Stimulated activated CD4-positive, alpha-beta T cell treated with anti-CD3 and anti-CD28 coated beads, Interleukin-15, amount 100 ng/mL, for 24 hours (primary cell): ENCODE data around the gene COTL1.

Source experiments
- DNase-seq: peaks from one replicate; pipeline ENCODE4 v3.0.0-alpha.2; 2020

Gene COTL1, protein sequence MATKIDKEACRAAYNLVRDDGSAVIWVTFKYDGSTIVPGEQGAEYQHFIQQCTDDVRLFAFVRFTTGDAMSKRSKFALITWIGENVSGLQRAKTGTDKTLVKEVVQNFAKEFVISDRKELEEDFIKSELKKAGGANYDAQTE

DNA sequence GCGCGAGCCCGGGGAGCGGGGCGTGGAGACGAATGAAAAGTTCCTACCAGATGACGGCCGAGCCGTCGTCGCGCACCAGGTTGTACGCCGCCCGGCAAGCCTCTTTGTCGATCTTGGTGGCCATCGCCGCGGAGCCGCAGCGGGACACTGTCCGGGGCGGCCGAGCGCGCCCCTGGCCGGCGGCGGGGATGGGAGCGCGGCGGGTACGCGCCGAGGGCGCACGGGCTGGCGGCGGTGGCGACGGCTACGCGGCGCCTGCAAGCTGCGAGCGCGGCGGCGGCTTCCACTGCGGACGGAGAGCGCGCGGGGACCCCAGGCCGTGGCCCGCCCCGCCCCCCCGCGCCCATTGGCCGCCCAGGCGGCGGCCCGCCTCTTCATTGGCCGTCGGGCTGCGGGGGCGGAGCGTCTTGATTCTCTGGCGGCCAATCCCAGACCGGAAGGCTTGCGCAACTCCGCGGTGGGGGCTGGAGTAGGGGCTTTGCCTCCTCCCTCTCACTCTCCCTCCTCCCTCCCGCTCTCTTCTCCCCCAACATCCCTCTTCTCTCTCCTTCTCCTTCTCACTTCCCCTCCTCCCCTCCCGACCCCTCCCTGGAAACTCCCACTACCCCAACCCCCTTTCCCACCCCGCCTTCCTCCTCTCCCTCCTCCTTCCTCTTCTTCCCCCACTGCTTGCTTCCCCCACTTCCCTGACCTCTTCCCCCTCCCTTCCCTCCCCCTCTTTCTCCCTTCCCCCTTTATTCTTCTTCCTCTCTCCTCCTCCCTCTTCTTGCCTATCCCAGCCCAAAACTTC, at the start of gene COTL1:
COTL1 (minus strand) TSS at position 288 of the 790 bp plus-strand sequence; CDS start at position 124, 164 bp downstream.
- peak; percentile 99 for DNase-seq

DNA sequence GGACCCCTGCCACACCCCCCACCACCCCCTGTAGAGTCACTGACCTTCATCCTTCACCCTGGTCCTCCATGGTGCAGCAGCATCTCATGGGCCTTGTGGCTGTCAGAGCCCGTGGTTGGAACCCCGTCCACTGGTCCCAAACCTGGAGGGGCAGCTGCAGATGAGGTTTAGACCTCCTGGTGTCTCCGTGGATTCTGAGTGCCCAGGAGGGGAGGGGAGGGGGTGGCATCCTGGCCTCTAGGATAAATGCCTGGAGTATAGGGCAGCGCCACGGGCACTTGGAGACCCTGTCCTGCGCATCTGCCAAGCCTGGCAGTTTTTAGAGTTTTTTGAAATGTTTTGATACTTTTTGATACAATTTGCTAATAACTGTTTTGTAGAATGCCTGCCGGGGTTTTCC, 48.0 kb upstream of the COTL1 start:
- no peak for DNase-seq

DNA sequence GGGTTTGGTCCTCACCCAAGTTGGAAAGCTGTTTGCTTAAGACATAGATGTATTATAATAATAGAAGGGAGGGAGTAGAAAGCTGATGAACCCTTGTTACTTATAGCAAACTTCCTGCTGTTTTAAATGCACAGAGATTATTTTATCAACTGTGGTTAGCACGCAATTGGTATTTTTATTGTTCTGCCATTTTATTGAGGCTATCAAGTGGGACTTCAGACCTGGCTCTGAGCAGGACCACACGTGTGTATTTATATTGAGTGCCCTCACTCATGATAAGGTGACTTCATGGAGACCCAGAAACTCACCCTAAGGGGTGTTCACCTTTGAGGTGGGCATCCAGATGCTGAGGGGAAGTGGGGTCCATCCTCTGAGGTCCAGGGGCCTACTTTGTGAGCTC, 47.5 kb upstream of the COTL1 start:
- no peak for DNase-seq

DNA sequence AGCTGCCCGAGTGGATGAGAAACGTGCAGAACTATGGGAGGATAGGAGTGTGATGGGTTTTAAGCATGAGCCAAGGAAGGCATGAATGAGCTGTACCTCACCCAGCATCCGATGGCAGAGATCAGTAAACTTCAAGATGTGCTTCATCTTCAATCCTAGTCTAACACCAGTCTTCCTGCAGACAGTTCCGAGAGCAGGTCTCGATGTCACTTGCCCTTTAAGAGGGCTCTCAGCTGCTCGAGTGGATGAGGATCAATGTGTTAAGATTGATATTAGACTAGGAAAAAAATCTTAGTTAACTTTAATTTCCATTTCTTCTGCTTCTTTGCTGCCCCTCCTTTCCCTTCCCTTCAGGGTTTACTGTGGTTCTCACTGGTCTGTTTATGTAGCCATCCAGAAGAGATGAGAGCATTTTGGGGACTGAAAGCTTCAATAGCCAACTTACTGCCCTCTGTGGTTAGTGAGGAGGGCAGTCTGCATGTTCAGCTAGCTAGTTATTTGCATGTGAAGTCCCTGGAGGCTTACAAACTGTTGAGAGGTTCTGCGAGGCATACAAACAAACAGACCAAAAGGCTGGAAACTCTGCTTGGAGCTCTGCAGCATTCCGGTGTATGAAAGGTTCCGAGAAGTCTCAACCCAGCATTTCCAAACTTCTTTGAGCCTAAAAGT, 45.7 kb upstream of the COTL1 start:
- no peak for DNase-seq

DNA sequence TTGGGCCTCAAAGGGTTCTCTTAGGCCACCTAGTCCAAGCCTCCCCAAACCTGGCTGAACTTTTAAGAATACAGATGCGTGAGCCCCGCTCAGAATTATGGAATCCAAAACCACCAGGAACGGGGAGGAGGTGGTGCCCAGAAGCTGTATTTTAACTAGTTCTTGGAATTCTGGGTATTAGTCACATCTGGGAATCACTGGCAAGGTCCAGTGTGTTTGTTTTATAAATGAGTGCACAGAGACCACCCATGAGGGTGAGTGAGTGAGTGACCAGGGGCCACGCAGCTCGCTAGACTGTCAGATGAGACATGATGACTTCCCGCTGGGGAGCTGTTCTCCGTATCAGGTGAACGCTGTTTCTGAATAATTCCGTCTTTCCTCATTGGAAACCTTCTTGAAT, 44.6 kb upstream of the COTL1 start:
- DNase-seq = no peak

DNA sequence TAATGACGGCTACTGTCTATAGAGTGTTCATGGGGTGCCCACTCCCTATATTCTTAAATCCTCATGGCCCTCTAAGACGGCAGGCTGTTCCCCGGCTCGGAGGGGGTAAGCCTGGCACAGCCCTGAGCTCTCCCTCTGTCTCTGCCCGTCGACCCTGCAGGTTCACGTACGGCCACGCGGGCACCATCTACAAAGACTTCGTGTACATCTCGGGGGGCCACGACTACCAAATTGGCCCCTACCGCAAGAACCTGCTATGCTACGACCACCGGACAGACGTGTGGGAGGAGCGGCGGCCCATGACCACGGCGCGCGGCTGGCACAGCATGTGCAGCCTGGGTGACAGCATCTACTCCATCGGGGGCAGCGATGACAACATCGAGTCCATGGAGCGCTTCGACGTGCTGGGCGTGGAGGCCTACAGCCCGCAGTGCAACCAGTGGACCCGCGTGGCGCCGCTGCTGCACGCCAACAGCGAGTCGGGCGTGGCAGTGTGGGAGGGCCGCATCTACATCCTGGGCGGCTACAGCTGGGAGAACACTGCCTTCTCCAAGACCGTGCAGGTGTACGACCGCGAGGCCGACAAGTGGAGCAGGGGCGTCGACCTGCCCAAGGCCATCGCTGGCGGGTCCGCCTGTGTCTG, 43.7 kb upstream of the COTL1 start:
- no peak for DNase-seq

DNA sequence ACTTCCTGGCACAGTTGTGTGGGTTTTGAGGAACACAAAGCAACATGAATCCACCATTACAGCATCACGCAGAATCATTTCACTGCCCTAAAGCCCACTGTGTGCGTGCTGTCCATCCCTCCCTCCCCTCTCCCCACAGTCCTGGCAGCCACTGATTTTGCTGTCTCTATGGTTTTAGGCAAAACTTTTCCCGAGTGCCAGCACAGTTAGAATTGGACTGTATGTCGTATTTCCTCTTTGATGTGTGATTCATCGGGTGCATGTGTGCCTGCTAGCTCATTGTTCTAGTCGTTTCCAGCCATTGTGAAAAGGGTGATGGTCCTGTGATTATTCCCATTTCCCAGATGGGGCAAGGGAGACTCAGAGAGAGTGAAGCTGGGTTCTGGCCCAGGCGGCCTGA, 43.1 kb upstream of the COTL1 start:
- DNase-seq = no peak

DNA sequence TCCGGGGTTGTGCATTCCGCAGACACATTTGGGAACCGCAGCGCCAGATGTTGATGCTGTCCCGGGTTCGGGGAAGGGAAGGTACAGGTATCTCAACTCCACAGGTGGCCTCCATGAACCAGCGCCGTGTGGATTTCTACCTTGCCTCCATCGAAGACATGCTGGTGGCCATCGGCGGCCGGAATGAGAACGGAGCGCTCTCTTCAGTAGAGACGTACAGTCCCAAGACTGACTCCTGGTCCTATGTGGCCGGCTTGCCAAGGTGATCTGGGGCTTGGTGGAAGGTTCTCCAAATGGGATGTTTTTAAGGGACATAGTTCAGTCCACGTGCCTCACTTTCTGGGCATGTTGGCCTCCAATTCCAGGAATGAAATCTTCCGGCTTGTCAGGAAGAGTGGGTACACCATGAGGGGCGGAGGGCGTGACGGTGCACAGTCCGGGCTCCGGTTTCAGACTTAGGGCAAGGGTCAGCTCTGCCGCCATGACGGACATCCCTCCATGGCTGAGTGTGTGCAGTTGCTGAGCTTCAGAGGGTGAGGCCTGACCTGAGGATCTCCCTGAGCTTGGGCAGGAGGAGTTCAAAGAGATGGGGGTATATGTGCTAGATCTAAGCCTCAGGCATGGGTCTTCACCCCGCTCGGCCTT, 41.9 kb upstream of the COTL1 start:
- DNase-seq = no peak

DNA sequence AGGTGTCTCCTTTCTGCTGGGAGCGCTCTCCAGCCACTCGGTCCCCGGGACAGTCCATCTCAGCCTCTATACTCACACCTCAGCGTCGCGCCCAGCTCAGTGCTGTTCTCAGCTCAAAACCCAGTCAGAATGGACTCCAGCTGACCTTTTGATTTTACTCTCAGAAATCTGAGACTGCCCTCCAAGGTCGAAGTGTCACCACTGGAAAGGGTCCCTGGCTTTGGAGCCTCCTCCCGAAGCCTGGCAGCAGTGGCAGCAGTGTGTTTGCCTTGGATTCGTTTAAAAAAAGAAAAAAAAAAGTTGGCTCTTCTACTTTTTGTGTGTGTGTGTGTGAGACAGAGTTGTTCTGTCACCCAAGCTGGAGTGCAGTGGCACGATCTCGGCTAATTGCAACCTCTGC, 40.8 kb upstream of the COTL1 start:
- DNase-seq = no peak

DNA sequence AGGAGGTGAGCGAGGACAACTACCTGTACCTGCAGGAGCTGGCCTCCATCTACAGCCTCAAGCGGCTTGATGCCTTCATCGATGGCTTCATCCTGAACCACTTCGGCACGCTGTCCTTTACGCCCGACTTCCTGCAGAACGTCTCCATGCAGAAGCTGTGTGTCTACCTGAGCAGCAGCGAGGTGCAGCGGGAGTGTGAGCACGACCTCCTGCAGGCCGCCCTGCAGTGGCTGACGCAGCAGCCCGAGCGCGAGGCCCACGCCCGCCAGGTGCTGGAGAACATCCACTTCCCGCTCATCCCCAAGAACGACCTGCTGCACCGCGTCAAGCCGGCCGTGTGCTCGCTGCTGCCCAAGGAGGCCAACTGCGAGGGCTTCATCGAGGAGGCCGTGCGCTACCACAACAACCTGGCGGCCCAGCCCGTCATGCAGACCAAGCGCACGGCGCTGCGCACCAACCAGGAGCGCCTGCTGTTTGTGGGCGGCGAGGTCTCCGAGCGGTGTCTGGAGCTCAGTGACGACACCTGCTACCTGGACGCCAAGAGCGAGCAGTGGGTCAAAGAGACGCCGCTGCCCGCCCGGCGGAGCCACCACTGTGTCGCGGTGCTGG, 39.5 kb upstream of the COTL1 start:
- no peak for DNase-seq

DNA sequence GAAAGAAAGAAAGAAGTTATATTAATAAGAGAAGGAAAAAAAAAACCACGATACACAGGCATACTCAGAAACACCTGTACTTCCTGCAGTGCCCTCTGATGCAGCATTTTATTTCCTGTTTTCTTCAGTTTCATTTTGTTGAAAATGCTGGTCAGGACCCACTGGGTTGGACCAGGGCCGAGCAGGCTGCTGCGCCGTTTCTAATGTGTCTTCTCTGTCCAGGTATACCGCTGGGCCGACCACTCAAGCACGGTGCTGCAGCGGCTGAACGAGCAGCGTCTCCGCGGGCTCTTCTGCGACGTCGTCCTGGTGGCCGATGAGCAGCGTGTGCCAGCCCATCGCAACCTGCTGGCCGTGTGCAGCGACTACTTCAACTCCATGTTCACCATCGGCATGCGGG, 38.8 kb upstream of the COTL1 start:
- DNase-seq = no peak

DNA sequence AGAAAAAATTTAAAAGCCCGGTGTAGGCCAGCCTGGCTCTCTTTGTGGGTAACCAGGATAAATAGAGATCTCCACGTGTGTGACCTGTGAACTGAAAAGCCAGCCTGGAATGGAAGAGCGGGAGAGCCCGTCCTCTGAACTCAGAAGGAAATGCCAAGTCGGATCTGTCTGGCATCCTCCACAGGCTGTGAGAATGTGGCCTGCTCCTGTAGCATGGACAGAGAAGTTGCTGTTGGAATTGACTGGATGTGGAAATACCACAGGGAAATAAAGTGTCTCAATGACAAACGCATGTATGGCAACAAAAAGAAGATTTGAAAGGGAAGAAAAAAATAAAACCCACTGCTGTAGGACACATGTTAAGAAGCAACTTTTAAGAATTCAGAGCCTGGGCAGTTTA, 37.1 kb upstream of the COTL1 start:
- no peak for DNase-seq

DNA sequence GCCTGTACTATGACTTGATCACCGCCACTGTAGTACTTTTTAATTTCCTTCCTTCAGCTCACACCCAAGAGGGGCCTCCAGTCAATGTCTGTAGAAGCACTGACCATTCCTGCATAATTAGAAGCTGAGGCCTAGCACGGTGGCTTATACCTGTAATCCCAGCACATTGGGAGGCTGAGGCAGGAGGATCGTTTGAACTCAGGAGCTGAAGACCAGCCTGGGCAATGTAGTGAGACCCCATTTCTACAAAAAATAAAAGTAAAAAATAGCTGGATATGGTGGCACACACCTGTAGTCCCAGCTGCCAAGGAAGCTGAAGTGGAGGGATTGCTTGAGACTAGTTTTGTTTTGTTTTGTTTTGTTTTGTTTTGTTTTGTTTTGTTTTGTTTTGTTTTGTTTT, 36.4 kb upstream of the COTL1 start:
- DNase-seq = no peak

DNA sequence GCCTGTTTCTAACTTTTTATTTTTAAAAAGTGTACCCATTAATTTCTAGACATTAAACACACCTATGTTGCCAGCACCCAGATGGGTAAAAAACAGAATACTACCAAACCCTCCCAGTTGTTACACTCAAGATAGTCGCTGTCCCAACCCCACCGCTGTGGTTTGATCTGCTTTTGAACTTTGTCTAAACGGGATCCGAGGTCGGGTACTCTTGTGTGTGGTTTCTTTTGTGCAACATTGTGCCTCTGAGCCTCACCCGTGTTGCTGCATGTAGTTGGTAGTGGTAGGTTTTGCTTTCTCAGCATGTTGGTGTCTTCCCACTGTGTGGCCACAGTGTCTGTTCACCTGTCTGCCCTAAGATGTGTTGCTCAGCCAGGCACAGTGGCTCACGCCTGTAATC, 34.7 kb upstream of the COTL1 start:
- no peak for DNase-seq

DNA sequence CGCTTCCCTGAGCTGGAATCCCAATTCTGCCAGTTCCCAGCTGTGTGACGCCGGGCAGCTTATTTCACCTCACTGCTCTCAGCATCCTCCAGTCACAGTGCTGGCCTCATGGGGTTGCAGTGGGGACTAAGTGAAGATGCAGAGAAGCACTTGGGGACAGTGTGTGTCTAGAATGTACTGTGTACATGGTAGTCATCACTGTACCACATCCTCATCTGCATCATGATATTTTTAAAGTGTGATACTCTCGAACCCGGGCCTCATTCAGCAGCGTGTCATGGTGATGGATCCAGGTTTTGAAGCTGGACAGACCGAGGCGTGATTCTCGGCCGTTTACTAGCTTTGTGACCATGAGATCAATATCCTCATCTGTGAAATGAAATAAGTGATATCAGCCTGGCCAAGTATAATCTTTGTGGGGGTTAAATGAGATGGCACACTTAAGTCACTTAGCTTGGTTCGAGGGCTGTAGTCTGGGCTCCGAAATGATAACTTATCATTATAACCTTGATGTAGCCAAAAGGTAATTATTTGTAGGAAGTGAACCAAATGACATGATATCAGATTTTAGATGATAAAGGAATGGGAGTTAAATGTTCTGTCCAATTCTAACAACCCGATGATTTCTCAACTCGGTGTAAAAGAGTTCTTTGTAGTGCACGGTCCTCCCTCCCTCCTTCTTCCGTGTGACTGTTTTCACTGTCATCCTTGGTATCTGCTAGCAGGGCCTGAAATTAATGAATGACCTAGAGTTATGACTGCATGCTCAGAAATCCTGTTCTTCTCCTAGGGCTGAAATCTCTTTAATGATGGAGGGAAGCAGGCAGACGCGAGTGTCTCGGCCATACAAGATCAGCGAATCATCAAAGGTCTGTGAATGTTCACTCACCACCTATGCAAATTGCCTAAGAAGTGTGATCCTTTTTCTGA, 32.4 kb upstream of the COTL1 start:
- no peak for DNase-seq

DNA sequence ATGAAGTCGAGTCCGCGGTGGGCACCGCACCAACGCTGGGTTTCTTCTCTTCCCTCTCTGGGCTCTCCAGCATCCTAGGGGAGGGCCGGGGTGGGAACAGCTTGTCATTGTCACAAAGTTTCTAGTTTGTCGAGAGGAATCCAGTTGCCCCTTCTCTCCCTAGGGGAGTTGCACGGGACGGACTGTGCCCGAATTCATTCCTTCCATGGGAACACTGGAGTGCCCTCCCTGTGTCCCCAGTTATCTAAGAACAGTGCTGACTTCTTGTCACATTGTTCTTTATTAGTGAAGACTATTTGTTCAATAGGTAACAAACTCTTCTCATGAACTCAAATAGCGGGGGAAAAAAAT, 31.6 kb upstream of the COTL1 start:
- DNase-seq = no peak

DNA sequence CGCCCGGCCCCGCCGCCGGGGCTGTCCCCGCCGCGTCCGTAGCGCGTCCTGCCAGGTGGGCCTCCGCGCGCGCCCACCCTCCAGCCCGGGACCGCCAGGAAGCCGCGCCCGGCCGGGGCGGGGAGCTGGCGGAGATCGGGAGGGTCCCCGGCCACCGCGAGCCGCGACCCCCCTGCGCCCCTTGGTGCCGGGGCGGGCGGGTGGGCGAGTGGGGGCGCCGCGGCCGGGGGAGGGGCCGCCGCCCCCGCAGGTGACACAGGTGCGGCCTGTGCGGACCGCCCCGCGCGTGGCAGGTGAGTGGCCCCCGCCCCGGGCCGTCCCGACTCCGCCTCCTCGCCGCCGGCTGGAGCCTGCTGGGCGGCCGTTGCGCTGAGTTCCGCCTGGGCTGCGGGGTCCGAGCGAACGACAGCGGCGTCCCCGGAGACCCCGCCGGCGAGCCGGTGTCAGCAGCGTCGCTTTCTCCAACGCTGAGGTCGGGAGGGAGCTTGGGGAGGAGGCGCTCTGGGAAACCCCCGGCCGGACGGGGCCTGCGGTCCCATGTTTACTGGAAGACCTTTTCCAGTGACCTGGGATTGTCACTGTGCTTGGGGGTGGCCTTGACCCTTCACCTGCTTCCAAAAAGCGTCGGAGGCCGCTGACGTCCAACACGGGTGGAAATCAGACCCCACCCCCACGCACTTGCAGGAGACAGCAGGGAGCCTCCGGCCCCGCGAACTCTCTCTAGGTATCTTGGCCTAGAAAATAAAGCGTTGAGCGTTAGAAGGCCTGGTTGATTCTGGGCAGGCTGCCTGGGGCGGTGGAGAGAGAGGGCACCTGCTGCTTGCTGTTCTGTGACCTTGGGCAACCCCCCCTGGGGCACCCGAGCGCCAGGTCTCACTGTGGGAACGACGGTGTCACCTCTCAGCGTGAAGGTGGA, 31.0 kb upstream of the COTL1 start:
- peak; percentile 60 for DNase-seq

DNA sequence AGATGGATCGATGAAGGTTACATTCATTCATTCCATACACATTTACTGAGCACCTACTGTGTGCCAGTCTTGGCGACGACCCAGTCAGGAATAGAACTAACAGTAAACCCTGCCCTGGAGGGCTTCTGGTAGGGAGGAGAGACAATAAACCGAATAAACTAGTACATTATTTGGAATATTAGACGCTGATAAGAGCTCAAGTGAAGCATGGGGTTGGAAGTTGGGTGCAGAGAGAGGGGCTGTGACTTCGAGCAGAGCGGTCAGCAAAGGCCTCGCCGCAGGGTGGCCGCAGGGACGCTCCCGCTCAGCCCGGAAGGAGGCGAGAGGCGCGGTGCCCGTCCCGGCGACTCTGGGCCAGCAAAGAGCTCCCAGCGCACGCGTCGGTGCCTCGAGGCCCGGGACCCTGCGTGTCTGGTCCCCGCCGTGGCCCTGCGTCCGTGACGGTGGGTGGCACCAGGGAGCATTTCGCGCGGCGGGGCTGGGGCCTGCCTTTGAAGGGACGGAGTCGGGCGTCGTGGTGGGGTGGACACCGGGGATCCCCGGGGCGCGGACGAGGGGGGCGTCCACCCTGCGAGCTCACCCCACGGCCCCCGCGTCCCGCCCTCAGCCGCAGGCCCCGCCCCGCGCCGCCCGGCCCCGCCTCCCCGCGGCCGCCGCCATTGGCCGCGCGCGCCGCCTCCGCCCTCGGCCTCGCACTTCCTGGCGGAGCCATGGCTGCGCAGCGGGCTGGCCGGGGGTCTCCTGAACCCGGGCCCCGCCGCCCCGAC, 30.1 kb upstream of the COTL1 start, which contains the start of gene KLHL36:
KLHL36 (plus strand) TSS at position 684 of the 767 bp plus-strand sequence. CDS start 2,357 bp downstream, outside the sequence.
- peak; percentile 76 for DNase-seq

DNA sequence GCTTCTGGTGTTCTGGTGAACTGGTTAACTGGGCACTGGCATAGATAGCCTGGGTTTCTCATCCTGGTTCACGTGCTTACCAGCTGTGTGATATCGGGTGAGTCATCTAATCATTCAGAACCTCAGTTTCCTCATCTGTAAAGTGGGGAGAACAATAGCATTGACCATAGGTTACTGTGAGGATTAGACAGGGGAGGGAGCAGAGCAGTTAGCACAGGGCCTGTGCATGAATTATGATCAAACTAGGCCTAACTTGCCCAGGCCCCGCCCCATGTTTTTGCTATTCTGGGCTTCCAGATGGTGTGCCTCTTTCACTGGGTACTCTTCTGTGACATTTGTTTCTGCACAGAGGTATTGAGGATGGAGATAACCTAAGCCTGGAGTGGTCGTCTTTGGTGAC, 25.8 kb upstream of the COTL1 start:
- DNase-seq = no peak

DNA sequence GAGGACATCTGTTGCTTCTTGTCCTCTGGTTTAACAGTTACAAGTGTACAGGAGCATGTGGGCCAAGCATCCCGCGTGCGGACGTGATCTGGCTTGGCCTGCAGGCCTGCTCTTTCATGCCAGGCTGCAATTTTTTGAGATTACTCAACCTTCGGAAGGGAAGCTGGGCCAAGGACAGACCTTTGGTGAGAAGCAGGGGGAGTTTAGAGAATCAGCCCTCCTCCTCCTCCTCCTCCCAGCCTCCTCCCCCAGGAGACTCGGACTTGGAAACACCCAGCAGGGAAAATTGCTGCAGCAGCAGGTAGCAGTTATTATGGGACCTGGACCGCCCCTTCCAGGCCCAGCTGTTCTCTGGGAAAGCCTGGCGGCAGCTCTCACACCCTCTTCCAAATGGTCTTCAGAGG, 25.3 kb upstream of the COTL1 start:
- no peak for DNase-seq
